Measurements from ENCODE around the gene DENND6B. TPM values are rescaled to one million over a fixed set of nuclear protein-coding genes. Genes with fewer than 3 reads are reported as not detected.

DENND6B gene
- total RNA-seq, 1 donor from 2014 or later, result 1.4 TPM

GRCh38 chr22:50267591-50268390 is 59.0 kb downstream of the DENND6B start:
- ATAC-seq, result peak; percentile 74
- peak; percentile 82 for DNase-seq
- intact Hi-C loops (cut with micrococcal nuclease), result no loop called here

- ATAC-seq (no peak), DNase-seq (no peak)
- intact Hi-C loops (cut with micrococcal nuclease), result no loop called here
These were observed 59.8 kb downstream of the DENND6B start for GRCh38 chr22:50266994-50267393.

DNA sequence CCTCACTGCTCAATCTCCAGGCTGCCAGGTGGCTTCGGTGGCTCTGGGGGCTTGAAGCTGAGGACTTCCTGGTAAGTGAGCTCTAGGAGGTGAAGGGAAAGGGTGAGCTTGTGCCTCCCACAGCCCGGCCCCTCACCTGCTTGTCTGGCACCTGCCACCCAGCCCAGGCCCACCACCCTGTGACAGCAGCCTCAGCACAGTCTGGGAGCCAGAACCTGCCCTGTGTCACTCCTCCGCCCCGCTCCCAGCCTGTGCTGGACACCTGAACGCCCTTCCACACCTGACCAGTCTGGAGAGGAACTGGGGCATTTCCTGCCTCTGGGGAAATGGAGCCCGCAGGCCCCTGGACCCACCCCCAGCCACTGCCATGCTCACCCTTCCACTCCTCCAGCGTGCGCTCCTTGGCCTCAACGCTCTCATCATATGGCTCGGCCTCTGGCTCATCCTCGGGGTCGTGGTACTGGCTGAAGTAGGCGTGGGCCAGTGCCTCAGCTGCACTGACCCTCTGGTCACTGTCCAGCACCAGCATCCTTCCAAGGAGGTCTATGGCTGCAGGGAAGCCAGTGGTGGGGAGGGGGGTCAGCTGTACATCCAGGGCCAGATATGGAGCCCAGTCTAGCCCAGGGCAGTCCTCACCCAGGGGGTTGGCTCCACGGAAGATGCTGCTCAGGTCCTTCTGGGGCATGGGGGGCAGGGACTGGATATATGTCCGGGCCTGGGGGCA is 61.7 kb downstream of the DENND6B start:
- intact Hi-C loops (cut with micrococcal nuclease), result no loop called here
- DNase-seq, result no peak
- no peak for ATAC-seq

DNA sequence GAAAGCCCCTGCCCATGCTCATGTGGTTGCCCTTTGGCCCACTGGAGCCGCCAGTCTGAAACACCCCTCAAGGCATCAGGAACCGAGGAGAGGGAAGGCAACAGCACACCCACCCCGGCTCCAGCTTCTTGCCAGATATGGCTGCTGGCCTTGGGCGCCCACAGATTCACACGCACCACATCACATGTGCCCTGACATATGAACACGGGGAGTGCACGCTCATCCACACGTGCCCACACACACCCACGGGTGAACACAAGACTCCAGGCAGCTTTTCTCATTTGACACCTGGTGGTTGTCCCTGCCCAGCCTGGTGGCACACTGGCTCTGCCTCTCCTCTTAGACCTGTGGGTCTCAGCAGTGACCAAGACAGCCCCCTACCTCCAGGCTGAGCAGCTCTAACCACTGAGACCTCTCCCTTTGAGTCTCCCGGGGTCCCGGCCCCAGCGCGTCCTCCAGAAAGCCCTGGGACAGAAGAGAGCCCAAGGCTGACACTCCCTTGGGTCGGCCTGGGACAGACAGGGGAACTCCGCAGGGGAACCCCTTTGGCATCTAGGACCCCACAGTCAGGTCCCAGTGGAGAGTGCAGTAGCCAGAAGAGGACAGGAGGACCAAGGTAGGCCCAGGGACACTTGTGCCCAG is 62.6 kb downstream of the DENND6B start:
- DNase-seq, result no peak
- no peak for ATAC-seq
- intact Hi-C loops (cut with micrococcal nuclease), result no loop called here

- ATAC-seq, result no peak
- DNase-seq, result no peak
- intact Hi-C loops (cut with micrococcal nuclease), result no loop called here
These were observed 63.7 kb downstream of the DENND6B start for GRCh38 chr22:50262973-50263617.

DNA sequence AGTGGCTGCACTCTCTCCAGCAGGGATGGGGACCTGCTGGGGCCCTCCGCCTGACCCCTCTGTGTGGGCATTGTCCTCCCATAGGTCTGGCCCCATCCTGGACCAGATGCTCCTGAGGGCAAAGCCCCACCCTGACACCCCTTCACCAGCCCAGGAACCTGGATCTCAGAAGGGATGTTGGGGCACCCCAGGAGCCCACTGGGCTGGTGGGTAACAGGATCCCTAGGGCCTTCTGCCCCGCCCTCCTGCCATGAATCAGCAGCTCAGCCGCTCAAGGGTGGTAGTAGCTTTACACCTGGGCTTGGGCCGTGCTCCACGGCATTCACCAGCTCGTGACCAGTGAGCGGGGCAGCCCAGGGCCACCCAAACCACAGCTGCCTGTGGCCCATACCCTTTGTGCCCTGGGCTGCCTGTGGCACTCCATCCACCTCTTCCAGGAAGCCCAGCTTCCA is 64.3 kb downstream of the DENND6B start:
- DNase-seq (no peak), ATAC-seq (no peak)
- intact Hi-C loops (cut with micrococcal nuclease), result no loop called here

DNA sequence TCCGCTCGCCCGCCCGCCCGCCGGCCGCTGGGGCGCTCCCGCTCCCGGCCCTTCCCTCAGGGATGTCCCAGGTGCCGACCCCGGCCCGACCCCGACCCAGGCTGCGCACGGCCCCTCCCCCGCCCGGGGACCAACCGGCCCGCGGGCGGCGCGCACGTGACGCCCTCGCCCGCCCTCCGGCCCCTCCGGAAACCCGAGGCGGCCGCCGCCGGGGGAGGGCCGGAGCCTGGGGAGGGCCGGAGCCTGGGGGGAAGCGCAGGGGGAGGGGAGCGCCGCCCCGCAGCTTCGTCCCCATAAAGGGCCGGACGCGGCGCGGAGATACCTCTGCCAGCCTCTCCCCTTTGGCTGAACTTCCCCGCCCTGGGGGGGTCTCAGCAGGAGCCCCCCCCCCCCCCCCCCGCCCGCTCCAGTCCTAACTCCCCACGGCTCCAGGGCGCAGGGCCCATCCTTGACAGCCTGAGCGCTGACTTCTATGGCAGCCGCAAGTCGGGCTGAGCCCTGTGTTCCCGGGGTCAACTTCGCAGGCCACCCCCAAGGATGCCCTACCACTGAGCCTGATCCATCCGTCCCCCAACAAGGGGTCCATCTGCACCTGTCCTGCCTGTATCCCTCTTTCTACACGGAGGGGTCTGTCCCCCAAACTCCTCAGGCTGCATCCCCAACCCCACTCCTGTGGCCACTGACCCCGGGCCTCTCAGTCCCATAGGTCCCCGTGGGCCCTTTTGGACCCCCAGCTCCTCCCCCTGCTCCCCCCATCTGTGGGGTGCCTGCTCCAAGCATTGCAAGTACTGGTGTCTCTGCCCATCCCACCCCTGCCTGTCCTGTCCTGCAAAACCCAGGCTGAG is 65.0 kb downstream of the DENND6B start, which contains the start of gene MAPK12:
Gene MAPK12, minus strand, starts transcription at position 69 of the 845 bp plus-strand sequence. CDS start 174 bp downstream, outside the sequence.
- peak; percentile 42 for ATAC-seq
- peak; percentile 60 for DNase-seq
- intact Hi-C loops (cut with micrococcal nuclease), result no loop called here

GRCh38 chr22:50260801-50261614 is 65.8 kb downstream of the DENND6B start:
- DNase-seq, result peak; percentile 76
- intact Hi-C loops (cut with micrococcal nuclease), result no loop called here
- ATAC-seq, result peak; percentile 14

DNA sequence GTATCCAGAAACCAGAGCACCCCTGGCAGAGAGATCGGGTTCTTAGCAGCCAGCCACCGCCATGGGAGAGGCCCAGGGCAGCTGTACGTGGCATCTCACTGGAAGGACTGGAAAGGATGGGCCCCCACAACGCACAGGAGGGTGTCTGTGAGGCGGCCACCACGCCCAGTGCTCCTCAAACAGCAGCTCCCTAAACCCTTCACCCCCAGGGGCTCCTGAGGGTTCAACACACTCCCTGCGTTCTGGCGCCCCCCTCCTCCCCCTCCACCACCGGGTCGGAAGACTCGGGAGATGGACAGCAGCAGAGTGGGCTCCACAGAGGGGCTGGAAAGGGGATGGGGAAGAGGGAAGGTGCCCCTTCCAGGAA is 66.4 kb downstream of the DENND6B start:
- intact Hi-C loops (cut with micrococcal nuclease), result no loop called here

DNA sequence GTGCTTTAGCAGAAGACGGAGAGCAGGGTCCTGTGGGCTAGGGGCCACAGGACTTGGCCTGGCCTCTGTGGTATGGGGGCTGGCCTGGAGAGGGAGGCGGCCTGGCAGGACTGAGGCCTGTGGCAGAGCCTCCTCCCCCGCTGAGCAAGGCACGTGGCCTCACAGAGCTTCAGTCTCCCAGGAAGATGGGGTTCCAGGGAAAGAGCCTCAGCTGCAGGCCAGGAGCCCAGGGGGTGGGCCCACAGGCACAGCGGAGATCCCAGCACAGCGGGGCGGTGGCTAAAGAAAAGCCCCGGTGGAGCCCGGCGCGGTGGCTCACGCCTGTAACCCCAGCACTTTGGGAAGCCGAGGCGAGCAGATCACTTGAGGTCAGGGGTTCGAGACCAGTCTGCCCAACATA is 67.5 kb downstream of the DENND6B start:
- no peak for DNase-seq
- intact Hi-C loops (cut with micrococcal nuclease), result no loop called here
- no peak for ATAC-seq

More for the DNA sequence above, 66.4 kb downstream of the DENND6B start:
- DNase-seq (no peak), ATAC-seq (no peak)

Other genes with a start within 250 kb of the DENND6B start
- 0.10 TPM for gene MLC1, start 241.6 kb downstream of the DENND6B start, total RNA-seq
- gene MOV10L1, start 237.0 kb downstream of the DENND6B start, total RNA-seq, result 0.22 TPM
- gene PANX2, start 156.3 kb downstream of the DENND6B start, total RNA-seq, result 0.40 TPM
- gene TRABD, start 141.1 kb downstream of the DENND6B start, total RNA-seq, result 23.8 TPM
- gene SELENOO, start 126.0 kb downstream of the DENND6B start, total RNA-seq, result 14.5 TPM
- gene TUBGCP6, start 82.0 kb downstream of the DENND6B start, total RNA-seq, result 18.4 TPM
- gene HDAC10, start 75.7 kb downstream of the DENND6B start, total RNA-seq, result 12.7 TPM
- 15.8 TPM for gene MAPK12, start 65.3 kb downstream of the DENND6B start, total RNA-seq
- gene MAPK11, start 56.6 kb downstream of the DENND6B start, total RNA-seq, result 9.1 TPM
- 81.7 TPM for gene PLXNB2, start 19.4 kb downstream of the DENND6B start, total RNA-seq
- 44.3 TPM for gene PPP6R2, start 16.3 kb upstream of the DENND6B start, total RNA-seq
- 55.5 TPM for gene SBF1, start 148.0 kb upstream of the DENND6B start, total RNA-seq
- gene ADM2, start 154.5 kb upstream of the DENND6B start, total RNA-seq, result not detected
- gene MIOX, start 159.8 kb upstream of the DENND6B start, total RNA-seq, result not detected
- 27.6 TPM for gene LMF2, start 180.7 kb upstream of the DENND6B start, total RNA-seq
- 30.6 TPM for gene NCAPH2, start 181.2 kb upstream of the DENND6B start, total RNA-seq
- gene SCO2, start 198.6 kb upstream of the DENND6B start, total RNA-seq, result 1.3 TPM
- gene TYMP, start 203.0 kb upstream of the DENND6B start, total RNA-seq, result 12.7 TPM
- not detected for gene KLHDC7B, start 218.9 kb upstream of the DENND6B start, total RNA-seq
- gene SYCE3, start 235.9 kb upstream of the DENND6B start, total RNA-seq, result not detected

All from left ventricle myocardium superior (tissue), 1 donor.